Immature natural killer cell (primary cell): ENCODE results near the gene CHURC1. TPM values are rescaled to one million over a fixed set of nuclear protein-coding genes. Genes with fewer than 3 reads are reported as not detected.

ENCODE experiments used
- DNase-seq, 3 donors: peaks; one replicate each; pipeline ENCODE4 v3.0.0; 2022; ENCODE audit warnings: mixed read lengths in 1 of 3
- H3K27ac Mint-ChIP-seq, 6 donors: one replicate each; pipeline ENCODE4 v1.8.0; 2020; ENCODE audit warnings: mixed read lengths in 6 of 6, mild to moderate bottlenecking in 5 of 6, inconsistent platforms in 4 of 6, moderate library complexity in 3 of 6
- H3K27me3 Mint-ChIP-seq, 3 donors: one replicate each; pipeline ENCODE4 v1.8.0; 2020 to 2021; ENCODE audit warnings: low read depth in 3 of 3, mild to moderate bottlenecking in 3 of 3, mixed read lengths in 3 of 3, moderate library complexity in 3 of 3, inconsistent platforms in 1 of 3
- H3K36me3 Mint-ChIP-seq, 3 donors: one replicate each; pipeline ENCODE4 v1.8.0; 2020; ENCODE audit warnings: mixed read lengths in 3 of 3, inconsistent platforms in 2 of 3, mild to moderate bottlenecking in 2 of 3
- H3K4me1 Mint-ChIP-seq, 2 donors: one replicate each; pipeline ENCODE4 v1.8.0; 2020; ENCODE audit warnings: inconsistent platforms in 2 of 2, mild to moderate bottlenecking in 2 of 2, mixed read lengths in 2 of 2, moderate library complexity in 1 of 2
- H3K4me3 Mint-ChIP-seq, 5 donors: one replicate each; pipeline ENCODE4 v1.8.0; 2020; ENCODE audit warnings: mild to moderate bottlenecking in 5 of 5, mixed read lengths in 5 of 5, inconsistent platforms in 3 of 5, moderate library complexity in 3 of 5
- H3K9me3 Mint-ChIP-seq, 6 donors: one replicate each; pipeline ENCODE4 v1.8.0; 2020; ENCODE audit warnings: mild to moderate bottlenecking in 6 of 6, mixed read lengths in 6 of 6, inconsistent platforms in 4 of 6, moderate library complexity in 3 of 6
- polyA plus RNA-seq, 3 donors: library from polyadenylated mRNA; unstranded; fragments of 300-500 nt; fragmentation: Illumina TruSeq; gene quantifications; one replicate each; pipeline ENCODE4 v1.2.3, GENCODE V29; 2021

CHURC1 gene
- polyA plus RNA-seq, 3 donors from 2014 or later: 87.8 to 140 (median 124) TPM

DNA sequence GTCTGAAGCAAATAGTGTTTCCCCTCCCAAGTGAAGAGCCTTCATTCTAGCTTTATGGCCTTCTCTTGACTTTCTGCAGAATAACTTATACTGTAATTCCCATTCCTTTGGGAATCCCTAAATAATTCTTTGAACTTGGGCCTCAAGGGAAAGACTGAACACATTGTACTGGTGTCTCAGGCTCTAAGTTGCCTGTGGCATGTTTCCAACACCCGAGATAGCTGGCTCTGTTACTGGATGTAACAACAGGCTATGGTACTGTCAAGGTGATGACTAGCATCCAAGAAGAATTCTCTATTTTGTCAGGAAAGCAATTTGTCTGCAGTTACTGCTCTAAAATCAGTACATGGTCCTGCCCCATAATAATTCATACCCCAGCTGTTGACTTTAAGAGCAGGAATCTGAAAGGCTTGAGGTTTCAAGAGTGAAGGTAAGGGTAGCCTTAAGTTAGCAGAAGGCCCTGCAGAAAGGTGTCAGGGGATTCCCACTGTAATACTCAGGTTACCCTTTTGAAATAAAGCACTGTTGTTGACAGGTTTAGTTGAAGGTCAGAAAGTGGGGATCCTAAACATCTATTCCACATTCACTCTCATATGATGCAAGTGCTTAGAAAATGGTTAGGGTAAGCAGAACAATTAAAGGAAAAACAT lies 23.0 kb downstream of the CHURC1 start:
- peaks cover 14 to 33% (median 15%) of the 10 kb centered on the region in 3 donors for H3K36me3 Mint-ChIP-seq
- H3K27ac Mint-ChIP-seq: peak overlapping the region; percentile 34 to 77 (median 54)
- peaks cover 37 to 52% of the 10 kb centered on the region in 2 donors for H3K4me1 Mint-ChIP-seq
- H3K27me3 Mint-ChIP-seq: peaks cover 0 to 2% (median 0%) of the 10 kb centered on the region in 3 donors
- H3K4me3 Mint-ChIP-seq: no peak overlapping the region
- H3K9me3 Mint-ChIP-seq: no peaks in the 10 kb centered on the region
- no peak for DNase-seq

DNA sequence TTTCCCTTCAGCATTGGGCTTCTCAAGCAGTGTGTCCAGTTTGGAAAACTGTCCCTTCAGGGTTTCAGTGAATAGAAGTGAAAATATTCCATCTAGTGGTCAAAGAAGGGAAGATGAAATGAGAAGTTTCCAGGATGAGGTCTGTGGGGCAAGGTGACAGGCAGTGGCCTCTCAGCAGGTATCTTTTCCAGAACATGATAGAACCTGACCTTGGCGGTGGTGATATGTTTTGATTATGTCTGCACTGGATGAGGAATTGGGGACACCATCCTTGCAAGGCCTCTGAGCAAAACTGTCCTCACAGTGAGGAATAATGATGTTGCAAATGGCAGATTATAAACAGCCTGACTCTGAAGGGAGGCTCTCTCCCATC lies 23.6 kb downstream of the CHURC1 start:
- peaks cover 14 to 30% (median 15%) of the 10 kb centered on the region in 3 donors for H3K36me3 Mint-ChIP-seq
- H3K9me3 Mint-ChIP-seq: no peaks in the 10 kb centered on the region
- peaks cover 41 to 57% of the 10 kb centered on the region in 2 donors for H3K4me1 Mint-ChIP-seq

DNA sequence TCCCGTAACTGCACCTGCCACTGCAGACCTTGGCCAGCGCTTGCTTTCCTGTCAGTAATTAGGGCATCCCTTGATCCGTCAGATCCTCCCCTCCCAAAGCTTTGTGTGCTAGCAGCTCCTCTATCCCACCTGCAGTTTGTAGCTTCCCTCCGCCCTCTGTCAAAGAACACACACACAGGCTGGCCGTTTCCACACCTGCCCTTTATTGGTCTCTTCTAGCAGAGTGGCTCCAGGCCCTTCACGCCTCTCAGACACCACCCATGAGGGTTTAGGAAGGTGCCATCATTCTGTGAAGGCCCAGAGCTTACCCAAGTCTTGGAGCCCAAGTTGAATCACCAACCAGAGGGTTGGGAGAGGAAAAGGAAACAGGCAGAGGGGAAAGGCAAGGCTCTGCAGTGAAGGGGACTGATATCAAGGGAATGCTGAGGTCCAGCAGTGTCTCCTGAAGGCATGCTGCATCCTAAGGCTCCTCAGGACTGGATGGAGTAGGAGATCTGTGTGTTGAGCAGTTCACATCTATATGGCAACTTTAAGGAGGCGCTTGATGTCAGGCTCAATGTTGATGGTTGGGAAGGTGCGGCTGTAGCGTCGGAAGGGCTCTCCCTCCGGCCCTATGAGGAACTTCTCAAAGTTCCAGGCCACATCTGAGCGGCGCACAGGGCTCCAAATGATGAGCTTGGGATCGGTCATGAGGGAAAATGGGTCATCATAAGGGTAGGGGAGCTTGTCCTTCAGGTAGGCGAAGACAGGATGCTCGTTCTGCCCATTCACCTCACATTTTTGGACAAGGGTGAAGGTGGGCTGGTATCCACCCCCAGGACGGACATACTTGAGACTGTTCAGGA lies 24.9 kb downstream of the CHURC1 start:
- H3K36me3 Mint-ChIP-seq: peaks cover 13 to 28% (median 15%) of the 10 kb centered on the region in 3 donors

More for the DNA sequence above, 23.6 kb downstream of the CHURC1 start:
- Mint-ChIP-seq H3K4me3 (no peak overlapping the region), H3K27ac (peak overlapping the region in 5 of 6 donors; percentile 34 to 77 (median 65)), H3K27me3 (peaks cover 0 to 2% (median 0%) of the 10 kb centered on the region in 3 donors)
- DNase-seq: no peak

DNA sequence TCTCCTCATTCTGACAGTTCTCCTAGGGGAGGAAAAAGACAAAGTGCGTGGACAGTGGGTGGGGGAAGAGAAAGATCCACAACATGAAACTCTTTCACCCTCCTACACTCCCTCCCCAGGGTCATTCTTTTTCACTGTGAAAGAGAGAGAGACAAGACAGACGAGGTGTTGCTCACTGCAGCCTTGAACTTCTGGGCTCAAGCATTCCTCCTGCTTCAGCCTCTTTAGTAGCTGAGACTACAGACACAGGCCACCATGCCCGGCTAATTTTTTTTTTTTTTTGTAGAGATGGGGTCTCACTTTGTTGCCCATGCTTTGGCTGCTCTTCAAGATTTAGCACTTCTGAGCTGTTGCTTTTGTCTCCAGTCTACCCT lies 25.5 kb downstream of the CHURC1 start:
- DNase-seq: no peak
- Mint-ChIP-seq H3K36me3 (peaks cover 9 to 22% (median 15%) of the 10 kb centered on the region in 3 donors), H3K4me1 (peaks cover 55 to 69% of the 10 kb centered on the region in 2 donors), H3K27me3 (peaks cover 0 to 2% (median 0%) of the 10 kb centered on the region in 3 donors), H3K27ac (peak overlapping the region in 3 of 6 donors; percentile 52 to 58 (median 57)), H3K9me3 (no peaks in the 10 kb centered on the region), H3K4me3 (no peak overlapping the region)

More for the DNA sequence above, 24.9 kb downstream of the CHURC1 start:
- Mint-ChIP-seq H3K4me3 (no peak overlapping the region), H3K9me3 (no peaks in the 10 kb centered on the region), H3K27me3 (peaks cover 0 to 2% (median 0%) of the 10 kb centered on the region in 3 donors), H3K4me1 (peaks cover 55 to 69% of the 10 kb centered on the region in 2 donors), H3K27ac (peak overlapping the region in 5 of 6 donors; percentile 52 to 69 (median 62))
- DNase-seq: no peak

DNA sequence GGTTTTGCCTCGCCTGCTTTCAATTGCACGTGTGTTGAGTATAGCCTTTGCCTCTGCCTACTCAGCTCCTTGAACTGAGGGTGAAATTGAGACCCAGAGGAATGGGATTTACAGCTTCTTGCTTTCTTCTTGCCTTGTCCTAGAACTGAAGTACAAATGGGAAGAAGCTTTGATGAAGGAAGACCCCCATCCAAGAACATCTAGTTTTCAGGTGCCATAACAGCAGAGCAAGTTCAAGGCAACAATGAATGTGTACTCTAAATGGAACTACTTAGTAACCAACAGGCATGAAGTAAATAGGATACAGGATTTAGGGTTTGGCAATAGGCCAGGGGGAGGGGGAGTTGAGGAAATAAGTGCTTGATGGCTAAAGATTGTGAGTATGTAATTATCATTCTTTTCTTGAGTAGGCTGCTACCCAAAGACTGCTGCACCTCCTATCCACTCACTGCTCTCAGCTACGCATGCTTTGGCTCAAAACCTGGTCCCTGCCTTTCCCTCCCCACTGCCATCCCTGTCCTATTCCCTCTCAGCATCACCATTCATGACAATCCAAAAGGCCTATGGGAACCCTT lies 26.2 kb downstream of the CHURC1 start:
- Mint-ChIP-seq H3K9me3 (no peaks in the 10 kb centered on the region), H3K4me3 (no peak overlapping the region), H3K27ac (peak overlapping the region in 3 of 6 donors; percentile 45 to 76 (median 58)), H3K4me1 (peaks cover 56 to 65% of the 10 kb centered on the region in 2 donors), H3K36me3 (peaks cover 9 to 23% (median 15%) of the 10 kb centered on the region in 3 donors), H3K27me3 (peaks cover 0 to 2% (median 0%) of the 10 kb centered on the region in 3 donors)
- DNase-seq: no peak

DNA sequence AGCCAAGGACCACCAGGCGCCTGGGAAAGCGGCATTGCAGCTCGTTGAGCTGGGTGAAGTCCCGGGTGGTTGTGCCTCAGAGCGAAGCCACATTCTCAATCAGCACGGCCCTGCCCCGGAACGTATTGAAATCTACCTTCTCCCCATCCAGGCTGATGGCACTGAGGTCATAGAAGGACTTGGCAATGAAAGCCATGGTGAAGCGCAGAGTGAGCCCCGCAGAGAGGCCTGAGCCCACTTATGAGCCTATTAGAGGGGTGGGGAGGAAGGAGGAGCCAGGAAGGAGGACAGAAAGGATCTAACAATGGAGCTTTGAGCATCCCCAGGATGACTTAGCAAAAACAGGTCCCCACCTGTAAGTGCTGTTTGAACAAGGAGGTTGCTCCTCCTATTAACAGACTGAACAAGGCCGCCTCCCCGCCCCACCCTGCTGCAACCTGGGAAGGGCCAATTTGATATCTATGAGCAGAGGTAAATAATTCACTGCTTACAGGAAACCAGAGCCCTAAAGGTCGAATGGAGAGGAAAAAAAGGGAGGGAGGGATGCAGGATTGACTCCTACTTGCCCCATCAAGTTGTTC lies 28.4 kb downstream of the CHURC1 start, which contains the start of gene GPX2:
TSS of gene GPX2 (minus strand) at position 215 of the 581 bp plus-strand sequence. CDS start at position 196, 19 bp downstream.
- peaks cover 39 to 52% of the 10 kb centered on the region in 2 donors for H3K4me1 Mint-ChIP-seq
- no peak for DNase-seq
- H3K36me3 Mint-ChIP-seq: peaks cover 7 to 31% (median 13%) of the 10 kb centered on the region in 3 donors
- H3K4me3 Mint-ChIP-seq: peak within 1 kb of the TSS in 2 of 5 donors; percentile 23 to 44
- H3K9me3 Mint-ChIP-seq: no peaks in the 10 kb centered on the region
- peaks cover 0 to 2% (median 0%) of the 10 kb centered on the region in 3 donors for H3K27me3 Mint-ChIP-seq
- H3K27ac Mint-ChIP-seq: peak within 1 kb of the TSS; percentile 29 to 77 (median 59)

DNA sequence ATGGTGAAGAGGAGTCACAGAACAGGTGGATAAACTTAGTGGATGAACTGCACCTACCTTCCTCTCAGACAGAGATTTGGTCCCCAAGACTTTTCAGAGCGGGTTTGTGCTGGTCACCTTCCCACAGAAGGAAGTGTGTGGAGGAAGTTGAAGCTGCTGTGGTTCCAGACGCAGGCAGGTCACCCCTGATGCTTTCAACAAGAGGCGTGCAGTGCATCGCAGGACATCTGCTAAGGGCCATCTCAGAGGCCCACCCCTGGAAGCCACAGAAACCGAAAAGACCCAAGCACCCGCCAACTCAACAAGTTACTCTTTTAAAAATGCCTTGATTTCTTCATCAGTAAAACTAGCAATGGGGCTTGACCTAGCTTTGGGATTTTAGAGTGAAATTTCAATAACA lies 29.3 kb downstream of the CHURC1 start:
- H3K4me3 Mint-ChIP-seq: peak overlapping the region in 2 of 5 donors; percentile 23 to 44
- no peaks in the 10 kb centered on the region for H3K27me3 Mint-ChIP-seq
- H3K9me3 Mint-ChIP-seq: no peaks in the 10 kb centered on the region
- H3K27ac Mint-ChIP-seq: peak overlapping the region; percentile 37 to 77 (median 58)
- no peak for DNase-seq
- H3K4me1 Mint-ChIP-seq: peaks cover 35 to 47% of the 10 kb centered on the region in 2 donors
- H3K36me3 Mint-ChIP-seq: peaks cover 4 to 31% (median 8%) of the 10 kb centered on the region in 3 donors

DNA sequence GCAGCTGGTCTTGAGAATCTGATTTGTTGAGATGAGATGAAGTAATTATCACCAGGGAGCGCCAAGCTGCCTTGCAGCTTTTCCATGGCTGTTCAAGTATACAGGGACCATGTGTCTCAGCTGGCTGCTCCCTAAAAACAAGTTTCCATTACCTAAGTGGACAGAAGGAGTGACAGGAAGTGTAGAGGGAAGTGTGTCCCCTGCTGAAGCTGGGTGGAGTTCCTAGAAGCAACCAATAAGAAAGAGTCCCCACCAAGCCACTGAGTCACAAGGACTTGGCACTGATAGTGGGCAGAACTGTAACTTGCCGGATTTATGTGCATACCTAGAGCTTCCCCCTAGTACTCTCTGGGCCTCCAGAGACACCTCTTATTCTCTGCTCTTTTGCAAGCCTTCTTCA lies 29.8 kb downstream of the CHURC1 start:
- Mint-ChIP-seq H3K4me1 (peaks cover 35 to 42% of the 10 kb centered on the region in 2 donors), H3K9me3 (no peaks in the 10 kb centered on the region), H3K4me3 (peak overlapping the region in 2 of 5 donors; percentile 28 to 44), H3K36me3 (peaks cover 4 to 28% (median 8%) of the 10 kb centered on the region in 3 donors), H3K27ac (peak overlapping the region in 5 of 6 donors; percentile 23 to 77 (median 46)), H3K27me3 (no peaks in the 10 kb centered on the region)
- no peak for DNase-seq

DNA sequence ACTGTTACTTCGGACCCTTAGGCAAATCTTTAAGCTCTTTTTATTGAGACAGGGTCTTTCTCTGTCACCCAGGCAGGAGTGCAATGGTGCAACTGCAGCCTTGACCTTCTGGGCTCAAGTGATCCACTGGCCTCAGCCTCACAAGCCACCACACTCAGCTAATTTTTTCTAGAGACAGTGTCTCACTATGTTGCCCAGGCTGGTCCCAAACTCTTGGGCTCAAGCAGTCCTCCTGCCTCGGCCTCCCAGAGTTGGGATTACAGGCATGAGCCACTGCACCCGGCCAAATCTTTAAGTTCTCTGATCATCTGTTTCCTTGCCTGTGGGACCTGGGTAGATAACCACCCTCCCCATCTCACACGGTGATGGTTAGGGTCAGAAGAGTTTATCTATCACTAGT lies 30.6 kb downstream of the CHURC1 start:
- no peak for DNase-seq
- Mint-ChIP-seq H3K36me3 (peaks cover 4 to 23% (median 10%) of the 10 kb centered on the region in 3 donors), H3K27ac (no peak overlapping the region), H3K4me3 (no peak overlapping the region), H3K4me1 (peaks cover 35 to 42% of the 10 kb centered on the region in 2 donors), H3K27me3 (no peaks in the 10 kb centered on the region), H3K9me3 (no peaks in the 10 kb centered on the region)

DNA sequence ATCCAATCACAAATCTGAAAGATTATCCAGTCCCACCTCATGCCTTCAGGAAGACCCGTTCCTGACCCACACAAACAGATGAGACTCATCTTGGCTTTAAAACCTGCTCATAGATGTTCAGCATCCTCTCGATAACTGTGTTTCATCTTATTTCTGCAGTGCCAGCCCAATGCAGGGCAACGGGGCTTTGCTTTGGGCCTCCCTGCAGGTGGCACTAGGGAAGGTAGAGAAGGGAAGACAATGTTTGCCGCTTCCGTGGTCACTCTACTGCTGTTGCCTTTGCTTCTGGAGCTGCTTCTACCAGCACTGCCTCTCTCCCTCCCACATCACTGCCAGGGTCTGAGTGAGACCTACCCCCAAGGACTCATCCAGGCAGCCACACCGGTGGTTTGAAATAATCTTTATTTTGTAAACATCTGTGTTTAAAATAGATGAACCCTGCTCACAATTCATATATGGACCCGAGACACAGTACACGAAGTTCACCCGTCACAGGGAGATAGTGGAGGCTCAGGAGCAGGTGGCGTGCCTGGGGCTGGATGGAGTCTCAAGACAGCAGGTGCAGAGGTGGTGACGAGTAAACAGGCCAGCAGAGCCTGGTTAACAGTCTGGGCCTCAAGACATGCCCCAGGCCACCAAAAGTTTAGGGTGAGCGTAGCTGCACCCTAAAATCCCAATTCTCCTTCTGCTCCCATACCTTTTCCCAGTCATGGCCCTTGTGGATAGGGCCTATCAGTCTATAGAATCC lies 31.4 kb downstream of the CHURC1 start:
- no peak for DNase-seq
- Mint-ChIP-seq H3K27me3 (no peaks in the 10 kb centered on the region), H3K9me3 (no peaks in the 10 kb centered on the region), H3K27ac (peak overlapping the region in 2 of 6 donors; percentile 8 to 61), H3K4me1 (peaks cover 32 to 36% of the 10 kb centered on the region in 2 donors), H3K4me3 (no peak overlapping the region), H3K36me3 (peaks cover 0 to 21% (median 6%) of the 10 kb centered on the region in 3 donors)

DNA sequence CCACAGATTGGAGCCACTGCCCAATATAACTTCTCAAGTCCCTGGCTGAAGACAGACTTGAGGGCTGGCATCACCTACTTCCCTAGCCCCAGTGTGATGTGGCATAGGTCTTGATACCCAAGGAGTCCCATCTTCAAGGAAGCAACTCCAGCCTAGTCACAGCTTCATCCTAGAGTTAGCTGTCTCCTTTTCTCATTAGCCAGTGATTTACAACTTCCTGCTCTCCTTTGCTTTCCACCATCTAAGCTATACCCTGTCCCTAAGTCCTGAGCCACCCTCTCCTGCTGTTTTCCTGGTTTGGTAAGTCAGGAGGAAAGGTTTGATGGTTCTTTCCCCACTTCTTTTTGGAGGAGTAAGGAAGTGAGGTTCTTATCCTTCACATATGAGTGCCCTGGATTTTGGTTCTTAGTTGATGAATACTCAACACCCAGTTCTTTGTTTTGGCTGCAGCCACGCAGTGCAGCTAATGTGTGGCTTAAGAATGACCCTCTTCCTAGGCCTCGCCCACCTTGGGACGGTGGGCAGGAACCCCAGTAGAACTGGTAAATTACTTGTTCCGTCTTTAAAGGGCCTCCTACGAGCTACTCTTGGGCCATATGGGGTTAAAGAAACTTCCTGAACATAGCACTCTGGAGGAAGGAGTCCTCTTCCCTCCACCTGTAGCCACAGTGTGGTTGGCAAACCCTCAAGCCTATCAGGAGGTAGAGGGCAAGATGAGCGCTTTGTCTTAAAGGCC lies 32.2 kb downstream of the CHURC1 start:
- no peaks in the 10 kb centered on the region for H3K27me3 Mint-ChIP-seq
- peak overlapping the region in 2 of 6 donors; percentile 24 to 40 for H3K27ac Mint-ChIP-seq
- H3K4me3 Mint-ChIP-seq: no peak overlapping the region
- peaks cover 29 to 36% of the 10 kb centered on the region in 2 donors for H3K4me1 Mint-ChIP-seq
- H3K36me3 Mint-ChIP-seq: peaks cover 0 to 17% (median 3%) of the 10 kb centered on the region in 3 donors
- DNase-seq: no peak
- no peaks in the 10 kb centered on the region for H3K9me3 Mint-ChIP-seq
